GM12891 (cell line): ENCODE measurements around the gene DPAGT1.
A peak's percentile ranks its signal among the peaks of the same experiment; 100 is the strongest.

Experiments used
- DNase-seq: peaks from one replicate; pipeline ENCODE4 v3.0.0; 2011; ENCODE audit warnings: low spot score; ENCODE audit not compliant: insufficient read length
- FAIRE-seq: peaks from 2 replicates; lab custom pipeline; 2011; peaks lifted over from hg19 to GRCh38; lab: Jason Lieb, UNC
- PAX5 ChIP-seq: IDR thresholded peaks from 2 replicates; pipeline ENCODE4 v1.6.1; 2011; ENCODE audit warnings: low read length, moderate library complexity, mild to moderate bottlenecking; ENCODE audit not compliant: insufficient read depth, severe bottlenecking
- POLR2A ChIP-seq: IDR thresholded peaks from 2 replicates; pipeline ENCODE4 v1.6.1; 2011; ENCODE audit warnings: low read depth, low read length, control low read depth
- POLR2AphosphoS5 ChIP-seq: IDR thresholded peaks from 2 replicates; pipeline ENCODE4 v1.6.1; 2011; ENCODE audit warnings: low read depth, low read length, control low read depth
- POU2F2 ChIP-seq: IDR thresholded peaks from 2 replicates; pipeline ENCODE4 v1.6.1; 2011; ENCODE audit warnings: low read depth, mild to moderate bottlenecking, control low read depth, low read length, moderate library complexity
- SPI1 ChIP-seq: IDR thresholded peaks from 2 replicates; pipeline ENCODE4 v1.6.1; 2011; ENCODE audit warnings: low read depth, low read length, control low read depth
- TAF1 ChIP-seq: IDR thresholded peaks from 2 replicates; pipeline ENCODE4 v1.6.1; 2011; ENCODE audit warnings: low read depth, low read length, control low read depth

DPAGT1 gene

GRCh38 chr11:119126675-119127268 lies 25.1 kb upstream of the DPAGT1 start:
- DNase-seq (no peak), FAIRE-seq (no peak)
- no peak for TF ChIP-seq TAF1
- no peak for TF ChIP-seq POLR2A
- TF ChIP-seq POLR2AphosphoS5: no peak
- TF ChIP-seq POU2F2: no peak
- TF ChIP-seq PAX5: no peak

GRCh38 chr11:119125821-119126220 lies 24.2 kb upstream of the DPAGT1 start:
- FAIRE-seq: no peak
- DNase-seq: no peak

GRCh38 chr11:119121811-119122124 lies 20.1 kb upstream of the DPAGT1 start:
- FAIRE-seq (no peak), DNase-seq (no peak)
- TF ChIP-seq PAX5 (no peak), TAF1 (no peak), POLR2A (no peak), POU2F2 (no peak), POLR2AphosphoS5 (no peak), SPI1 (no peak)

More at GRCh38 chr11:119125821-119126220, 24.2 kb upstream of the DPAGT1 start:
- no peak for TF ChIP-seq PAX5
- TF ChIP-seq POLR2A: no peak
- TF ChIP-seq TAF1: no peak
- TF ChIP-seq POLR2AphosphoS5: no peak
- no peak for TF ChIP-seq POU2F2
- TF ChIP-seq SPI1: no peak

- TF ChIP-seq SPI1 (peak; percentile 34; the same call in 1 of the 2 replicates), POLR2A (peak; percentile 64; the same call in 1 of the 2 replicates), POLR2AphosphoS5 (peak; percentile 67), PAX5 (no peak), TAF1 (peak; percentile 72)
- FAIRE-seq (peak; percentile 100), DNase-seq (peak; percentile 97)
Observed at GRCh38 chr11:119121008-119121810, 19.6 kb upstream of the DPAGT1 start, which contains the start of gene HINFP. Gene HINFP, plus strand, starts transcription at chr11:119121580. Its CDS starts 5,365 bp downstream, at chr11:119126945.

- FAIRE-seq (no peak), DNase-seq (no peak)
- TF ChIP-seq PAX5 (no peak), POLR2A (no peak), SPI1 (no peak), POLR2AphosphoS5 (no peak), TAF1 (no peak), POU2F2 (no peak)
Observed at GRCh38 chr11:119120639-119121007, 19.0 kb upstream of the DPAGT1 start.

GRCh38 chr11:119118946-119119345 lies 17.3 kb upstream of the DPAGT1 start:
- DNase-seq (no peak), FAIRE-seq (no peak)
- TF ChIP-seq TAF1 (no peak), SPI1 (no peak), POU2F2 (no peak), POLR2AphosphoS5 (no peak)

GRCh38 chr11:119118227-119118626 lies 16.6 kb upstream of the DPAGT1 start:
- DNase-seq (no peak), FAIRE-seq (no peak)
- no peak for TF ChIP-seq POU2F2
- no peak for TF ChIP-seq POLR2AphosphoS5
- TF ChIP-seq SPI1: no peak
- no peak for TF ChIP-seq TAF1
- TF ChIP-seq PAX5: no peak
- TF ChIP-seq POLR2A: no peak

- FAIRE-seq: no peak
- TF ChIP-seq TAF1 (no peak), POU2F2 (no peak), SPI1 (no peak), POLR2AphosphoS5 (no peak), POLR2A (no peak)
- no peak for DNase-seq
Observed at GRCh38 chr11:119117004-119117706, 15.5 kb upstream of the DPAGT1 start.

GRCh38 chr11:119116601-119117000 lies 14.9 kb upstream of the DPAGT1 start:
- FAIRE-seq: no peak
- DNase-seq: no peak
- no peak for TF ChIP-seq POU2F2
- TF ChIP-seq POLR2AphosphoS5: no peak

GRCh38 chr11:119116235-119116594 lies 14.6 kb upstream of the DPAGT1 start:
- FAIRE-seq (no peak), DNase-seq (no peak)
- TF ChIP-seq POU2F2 (no peak), TAF1 (no peak), PAX5 (no peak), SPI1 (no peak), POLR2A (no peak), POLR2AphosphoS5 (no peak)
